Measurements from ENCODE around the gene CAPRIN1. TPM values are rescaled to one million over a fixed set of nuclear protein-coding genes. Genes with fewer than 3 reads are reported as not detected.

CAPRIN1 gene
- total RNA-seq, 1 experiment from 2014 or later = 1,470 TPM

DNA sequence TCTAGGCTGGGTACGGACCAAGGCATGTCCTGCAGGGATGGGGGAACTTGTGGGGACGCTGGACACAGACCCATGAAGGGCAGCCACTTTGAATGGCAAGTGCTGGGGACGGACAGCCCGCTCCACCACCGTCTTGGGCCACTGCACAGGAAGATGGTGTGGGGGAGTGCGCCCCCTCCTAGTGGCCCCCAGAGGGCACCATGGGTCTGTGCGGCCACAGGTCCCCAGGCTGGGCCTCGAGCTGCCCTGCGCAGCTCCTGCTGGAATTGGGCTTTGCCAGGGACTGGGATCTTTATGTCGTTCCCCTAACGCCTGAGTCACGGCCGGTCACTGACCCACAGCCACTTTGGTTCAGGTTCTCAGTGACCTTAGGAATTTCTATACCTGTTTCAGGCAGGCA is 98.3 kb downstream of the CAPRIN1 start:
- no peak for TF ChIP-seq EZH2 (IDR thresholded peaks at IDR 0.05; ENCODE audit: borderline replicate concordance, low read depth, low read length, poor library complexity, severe bottlenecking)
- TF ChIP-seq, protein P1, sequence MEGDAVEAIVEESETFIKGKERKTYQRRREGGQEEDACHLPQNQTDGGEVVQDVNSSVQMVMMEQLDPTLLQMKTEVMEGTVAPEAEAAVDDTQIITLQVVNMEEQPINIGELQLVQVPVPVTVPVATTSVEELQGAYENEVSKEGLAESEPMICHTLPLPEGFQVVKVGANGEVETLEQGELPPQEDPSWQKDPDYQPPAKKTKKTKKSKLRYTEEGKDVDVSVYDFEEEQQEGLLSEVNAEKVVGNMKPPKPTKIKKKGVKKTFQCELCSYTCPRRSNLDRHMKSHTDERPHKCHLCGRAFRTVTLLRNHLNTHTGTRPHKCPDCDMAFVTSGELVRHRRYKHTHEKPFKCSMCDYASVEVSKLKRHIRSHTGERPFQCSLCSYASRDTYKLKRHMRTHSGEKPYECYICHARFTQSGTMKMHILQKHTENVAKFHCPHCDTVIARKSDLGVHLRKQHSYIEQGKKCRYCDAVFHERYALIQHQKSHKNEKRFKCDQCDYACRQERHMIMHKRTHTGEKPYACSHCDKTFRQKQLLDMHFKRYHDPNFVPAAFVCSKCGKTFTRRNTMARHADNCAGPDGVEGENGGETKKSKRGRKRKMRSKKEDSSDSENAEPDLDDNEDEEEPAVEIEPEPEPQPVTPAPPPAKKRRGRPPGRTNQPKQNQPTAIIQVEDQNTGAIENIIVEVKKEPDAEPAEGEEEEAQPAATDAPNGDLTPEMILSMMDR (conservative IDR thresholded peaks at IDR 0.05; ENCODE audit: low read depth, low read length) = peak; percentile 62
- intact Hi-C loops (cut with micrococcal nuclease; ENCODE audit: unreplicated experiment) = loop anchor here (1.0 to 10.0 kb wide), 2 partner anchors 210 to 315 kb away; no protein-coding TSS in a partner anchor
- no peaks in the 10 kb centered on the region for H3K9me3 ChIP-seq (ENCODE audit: low read depth, low read length, poor library complexity, severe bottlenecking)
- H3K27ac ChIP-seq (ENCODE audit: low read depth, low read length, poor library complexity, severe bottlenecking) = peak overlapping the region; percentile 35
- no peak overlapping the region for H3K4me3 ChIP-seq (ENCODE audit: low read depth, low read length, poor library complexity, severe bottlenecking)
- CTCF ChIA-PET = interaction anchor here (0.6 to 1.3 kb wide), 5 partner anchors 25 to 343 kb away, joined by 3 to 5 read pairs (median 5); no protein-coding TSS in a partner anchor
- peaks cover 99% of the 10 kb centered on the region for H3K36me3 ChIP-seq (ENCODE audit: insufficient read depth, low read length, poor library complexity, severe bottlenecking)
- peak; percentile 57 for DNase-seq (ENCODE audit: low spot score)
- POLR2A ChIA-PET (ENCODE audit: low non-redundant PET) = no interaction called here
- H3K27me3 ChIP-seq (replicated peaks; ENCODE audit: insufficient read depth, low read depth, low read length, poor library complexity) = no peaks in the 10 kb centered on the region
- peaks cover 16% of the 10 kb centered on the region for H3K4me1 ChIP-seq (ENCODE audit: insufficient read depth, low read length, poor library complexity, severe bottlenecking)
- no TSS peak for BruUV-seq (replicated peaks)

DNA sequence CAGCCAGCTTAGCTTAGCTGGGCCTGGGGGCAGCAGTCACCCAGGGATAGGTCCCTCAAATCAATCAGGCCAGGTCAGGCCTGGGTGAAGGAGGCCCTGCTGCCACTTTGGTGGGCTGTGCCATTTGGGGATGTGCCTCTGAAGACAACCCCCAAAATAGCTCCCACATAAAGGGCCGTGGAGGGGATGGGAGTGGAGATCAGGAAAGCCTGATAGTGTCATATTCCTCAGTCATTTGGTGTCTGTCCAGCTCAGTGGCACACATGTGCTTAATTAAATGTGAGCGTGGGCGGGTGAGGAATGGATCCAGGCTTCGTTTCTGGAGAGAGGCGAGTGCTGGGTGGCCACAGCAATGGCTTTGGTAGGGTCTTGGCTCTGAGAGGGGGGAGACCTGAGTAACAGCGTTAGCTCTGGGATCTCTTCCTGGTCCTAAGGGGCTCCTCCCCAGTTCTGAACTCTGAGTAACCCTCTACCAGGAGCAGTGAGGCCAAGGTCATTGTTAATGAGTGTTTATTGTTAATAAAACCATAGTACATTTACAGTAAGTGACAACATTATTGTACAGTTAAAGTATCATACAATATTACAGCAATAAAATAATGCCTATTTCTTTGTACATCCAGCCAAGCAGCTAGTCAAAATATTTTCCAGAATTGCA is 99.1 kb downstream of the CAPRIN1 start:
- H3K27me3 ChIP-seq (replicated peaks; ENCODE audit: insufficient read depth, low read depth, low read length, poor library complexity) = no peaks in the 10 kb centered on the region
- no peaks in the 10 kb centered on the region for H3K9me3 ChIP-seq (ENCODE audit: low read depth, low read length, poor library complexity, severe bottlenecking)
- H3K4me3 ChIP-seq (ENCODE audit: low read depth, low read length, poor library complexity, severe bottlenecking) = no peak overlapping the region
- peaks cover 99% of the 10 kb centered on the region for H3K36me3 ChIP-seq (ENCODE audit: insufficient read depth, low read length, poor library complexity, severe bottlenecking)
- TF ChIP-seq, protein P1 (conservative IDR thresholded peaks at IDR 0.05; ENCODE audit: low read depth, low read length) = no peak
- no peak for TF ChIP-seq EZH2 (IDR thresholded peaks at IDR 0.05; ENCODE audit: borderline replicate concordance, low read depth, low read length, poor library complexity, severe bottlenecking)
- ChIA-PET CTCF (interaction anchor here (0.6 to 1.3 kb wide), 4 partner anchors 24 to 342 kb away, joined by 3 to 5 read pairs (median 5); no protein-coding TSS in a partner anchor), POLR2A (ENCODE audit: low non-redundant PET) (interaction anchor here (0.6 kb wide), 1 partner anchor 9 kb away, joined by 3 read pairs; no protein-coding TSS in a partner anchor)
- DNase-seq (ENCODE audit: low spot score) = peak; percentile 89
- peaks cover 16% of the 10 kb centered on the region for H3K4me1 ChIP-seq (ENCODE audit: insufficient read depth, low read length, poor library complexity, severe bottlenecking)
- intact Hi-C loops (cut with micrococcal nuclease; ENCODE audit: unreplicated experiment) = no loop called here
- peak overlapping the region; percentile 35 for H3K27ac ChIP-seq (ENCODE audit: low read depth, low read length, poor library complexity, severe bottlenecking)
- no TSS peak for BruUV-seq (replicated peaks)

Other genes with a start within 250 kb of the CAPRIN1 start
- 39.0 and 46.7 TPM in 2 replicates for gene LMO2, start 159.7 kb upstream of the CAPRIN1 start, total RNA-seq (2021)
- 180 and 192 TPM in 2 replicates for gene NAT10, start 53.9 kb downstream of the CAPRIN1 start, total RNA-seq (2021)